NCI-H446 (cell line): ENCODE results near the gene STAT3.
"Not testable (repeated sequence)": the region's sequence is repeated elsewhere in the genome, so short reads cannot be mapped to it uniquely, and the experiment has no call there.

Experiments
- DNase-seq, 2 experiments: peaks; one replicate each; lab custom pipeline; 2025; lab: John Stamatoyannopoulos, UW

STAT3 gene

GRCh38 chr17:42380935-42381334, 7.3 kb downstream of the STAT3 start:
- no peak for DNase-seq

- no peak for DNase-seq
Measured at GRCh38 chr17:42378959-42379594, 9.2 kb downstream of the STAT3 start.

GRCh38 chr17:42378359-42378958, 9.8 kb downstream of the STAT3 start:
- no peak for DNase-seq

GRCh38 chr17:42373896-42374295, 14.3 kb downstream of the STAT3 start:
- no peak for DNase-seq

GRCh38 chr17:42372142-42372541, 16.1 kb downstream of the STAT3 start:
- DNase-seq, result no peak

GRCh38 chr17:42368797-42369561, 19.3 kb downstream of the STAT3 start:
- DNase-seq, result not testable (repeated sequence)

GRCh38 chr17:42368310-42368709, 19.9 kb downstream of the STAT3 start:
- DNase-seq, result not testable (repeated sequence)

- DNase-seq, result not testable (repeated sequence)
Measured at GRCh38 chr17:42366176-42367023, 21.8 kb downstream of the STAT3 start.

GRCh38 chr17:42365136-42365535, 23.1 kb downstream of the STAT3 start:
- no peak for DNase-seq

GRCh38 chr17:42363767-42364585, 24.3 kb downstream of the STAT3 start:
- no peak for DNase-seq

GRCh38 chr17:42363231-42363630, 25.0 kb downstream of the STAT3 start:
- DNase-seq, result no peak

GRCh38 chr17:42362245-42362961, 25.8 kb downstream of the STAT3 start:
- DNase-seq, result peak; percentile 17 to 50

GRCh38 chr17:42361781-42362186, 26.5 kb downstream of the STAT3 start:
- no peak for DNase-seq

- not testable (repeated sequence) for DNase-seq
Measured at GRCh38 chr17:42360388-42360787, 27.9 kb downstream of the STAT3 start.

- no peak for DNase-seq
Measured at GRCh38 chr17:42359133-42359532, 29.1 kb downstream of the STAT3 start.

- no peak for DNase-seq
Measured at GRCh38 chr17:42358434-42358833, 29.8 kb downstream of the STAT3 start.

- no peak for DNase-seq
Measured at GRCh38 chr17:42354956-42355843, 33.0 kb downstream of the STAT3 start.

GRCh38 chr17:42348104-42348503, 40.1 kb downstream of the STAT3 start:
- no peak for DNase-seq

- DNase-seq, result no peak
Measured at GRCh38 chr17:42347606-42348005, 40.6 kb downstream of the STAT3 start.

- peak in 1 of 2 experiments; percentile 16 for DNase-seq
Measured at GRCh38 chr17:42347198-42347597, 41.0 kb downstream of the STAT3 start.
